Activated naive CD8-positive, alpha-beta T cell treated with anti-CD3 and anti-CD28 coated beads for 36 hours (primary cell): ENCODE results near the gene DHRS3. TPM values are rescaled to one million over a fixed set of nuclear protein-coding genes. Genes with fewer than 3 reads are reported as not detected.

ENCODE experiments used
- DNase-seq: peaks from one replicate; pipeline ENCODE4 v3.0.0; 2021
- H3K27ac Mint-ChIP-seq: one replicate; pipeline ENCODE4 v1.8.0; 2022; ENCODE audit warnings: mild to moderate bottlenecking, moderate library complexity, mixed read lengths
- H3K27me3 Mint-ChIP-seq: one replicate; pipeline ENCODE4 v1.8.0; 2022; ENCODE audit warnings: mild to moderate bottlenecking, mixed read lengths
- H3K36me3 Mint-ChIP-seq: one replicate; pipeline ENCODE4 v1.8.0; 2021; ENCODE audit warnings: mild to moderate bottlenecking, mixed read lengths
- H3K4me1 Mint-ChIP-seq: one replicate; pipeline ENCODE4 v1.8.0; 2021; ENCODE audit warnings: mixed read lengths
- H3K4me3 Mint-ChIP-seq: one replicate; pipeline ENCODE4 v1.8.0; 2022; ENCODE audit warnings: mild to moderate bottlenecking, moderate library complexity, mixed read lengths
- H3K9me3 Mint-ChIP-seq: one replicate; pipeline ENCODE4 v1.8.0; 2022; ENCODE audit warnings: mixed read lengths
- total RNA-seq, 2 experiments: library from RNA; stranded (reverse); gene quantifications; one replicate each; pipeline ENCODE4 v1.2.3, GENCODE V29; 2021

Gene DHRS3
- total RNA-seq, 2 experiments from 2014 or later, result 163 to 167 TPM

- H3K4me3 Mint-ChIP-seq, result no peak overlapping the region
- H3K4me1 Mint-ChIP-seq, result peaks cover 83% of the 10 kb centered on the region
- peak; percentile 52 for DNase-seq
- H3K27me3 Mint-ChIP-seq, result no peaks in the 10 kb centered on the region
- H3K27ac Mint-ChIP-seq, result peak overlapping the region; percentile 12
- H3K36me3 Mint-ChIP-seq, result peaks cover 52% of the 10 kb centered on the region
- H3K9me3 Mint-ChIP-seq, result no peaks in the 10 kb centered on the region
Observed at GRCh38 chr1:12600880-12601633, 17.0 kb downstream of the DHRS3 start.

GRCh38 chr1:12600335-12600734 lies 17.7 kb downstream of the DHRS3 start:
- no peaks in the 10 kb centered on the region for H3K9me3 Mint-ChIP-seq
- H3K36me3 Mint-ChIP-seq, result peaks cover 44% of the 10 kb centered on the region
- no peak overlapping the region for H3K4me3 Mint-ChIP-seq
- H3K27me3 Mint-ChIP-seq, result no peaks in the 10 kb centered on the region
- no peak overlapping the region for H3K27ac Mint-ChIP-seq
- no peak for DNase-seq
- H3K4me1 Mint-ChIP-seq, result peaks cover 77% of the 10 kb centered on the region

- peaks cover 75% of the 10 kb centered on the region for H3K4me1 Mint-ChIP-seq
Observed at GRCh38 chr1:12599657-12600056, 18.4 kb downstream of the DHRS3 start.

GRCh38 chr1:12598974-12599373 lies 19.0 kb downstream of the DHRS3 start:
- Mint-ChIP-seq H3K36me3 (peaks cover 39% of the 10 kb centered on the region), H3K27ac (no peak overlapping the region), H3K4me1 (peaks cover 75% of the 10 kb centered on the region), H3K4me3 (no peak overlapping the region), H3K27me3 (no peaks in the 10 kb centered on the region), H3K9me3 (no peaks in the 10 kb centered on the region)
- DNase-seq, result no peak

More at GRCh38 chr1:12599657-12600056, 18.4 kb downstream of the DHRS3 start:
- Mint-ChIP-seq H3K4me3 (no peak overlapping the region), H3K9me3 (no peaks in the 10 kb centered on the region), H3K27me3 (no peaks in the 10 kb centered on the region), H3K27ac (no peak overlapping the region), H3K36me3 (peaks cover 40% of the 10 kb centered on the region)
- DNase-seq, result no peak

GRCh38 chr1:12597792-12598191 lies 20.2 kb downstream of the DHRS3 start:
- no peak for DNase-seq
- Mint-ChIP-seq H3K27ac (peak overlapping the region; percentile 31), H3K27me3 (no peaks in the 10 kb centered on the region), H3K36me3 (peaks cover 39% of the 10 kb centered on the region), H3K4me3 (no peak overlapping the region), H3K4me1 (peaks cover 67% of the 10 kb centered on the region), H3K9me3 (no peaks in the 10 kb centered on the region)

- H3K4me1 Mint-ChIP-seq, result peaks cover 58% of the 10 kb centered on the region
- H3K4me3 Mint-ChIP-seq, result peak overlapping the region; percentile 57
- H3K9me3 Mint-ChIP-seq, result no peaks in the 10 kb centered on the region
- H3K36me3 Mint-ChIP-seq, result peaks cover 41% of the 10 kb centered on the region
- DNase-seq, result peak; percentile 50
- no peaks in the 10 kb centered on the region for H3K27me3 Mint-ChIP-seq
- peak overlapping the region; percentile 74 for H3K27ac Mint-ChIP-seq
Observed at GRCh38 chr1:12596007-12596821, 21.8 kb downstream of the DHRS3 start.

GRCh38 chr1:12595757-12596006 lies 22.3 kb downstream of the DHRS3 start:
- no peak for DNase-seq
- Mint-ChIP-seq H3K27me3 (no peaks in the 10 kb centered on the region), H3K36me3 (peaks cover 46% of the 10 kb centered on the region), H3K27ac (peak overlapping the region; percentile 44), H3K4me3 (peak overlapping the region; percentile 62), H3K4me1 (peaks cover 56% of the 10 kb centered on the region), H3K9me3 (no peaks in the 10 kb centered on the region)

- Mint-ChIP-seq H3K4me1 (peaks cover 52% of the 10 kb centered on the region), H3K36me3 (peaks cover 44% of the 10 kb centered on the region), H3K9me3 (no peaks in the 10 kb centered on the region), H3K27ac (peak overlapping the region; percentile 72), H3K27me3 (no peaks in the 10 kb centered on the region), H3K4me3 (peak overlapping the region; percentile 69)
- DNase-seq, result peak; percentile 57
Observed at GRCh38 chr1:12594966-12595756, 22.8 kb downstream of the DHRS3 start.

GRCh38 chr1:12594490-12594889 lies 23.5 kb downstream of the DHRS3 start:
- no peak for DNase-seq
- peak overlapping the region; percentile 69 for H3K4me3 Mint-ChIP-seq
- H3K9me3 Mint-ChIP-seq, result no peaks in the 10 kb centered on the region
- H3K4me1 Mint-ChIP-seq, result peaks cover 45% of the 10 kb centered on the region
- H3K27me3 Mint-ChIP-seq, result no peaks in the 10 kb centered on the region
- H3K36me3 Mint-ChIP-seq, result peaks cover 37% of the 10 kb centered on the region
- H3K27ac Mint-ChIP-seq, result peak overlapping the region; percentile 72

GRCh38 chr1:12593621-12594066 lies 24.4 kb downstream of the DHRS3 start:
- H3K9me3 Mint-ChIP-seq, result no peaks in the 10 kb centered on the region
- DNase-seq, result no peak
- H3K4me1 Mint-ChIP-seq, result peaks cover 43% of the 10 kb centered on the region
- peaks cover 39% of the 10 kb centered on the region for H3K36me3 Mint-ChIP-seq
- H3K27ac Mint-ChIP-seq, result no peak overlapping the region
- H3K4me3 Mint-ChIP-seq, result no peak overlapping the region
- no peaks in the 10 kb centered on the region for H3K27me3 Mint-ChIP-seq

- peak overlapping the region; percentile 19 for H3K27ac Mint-ChIP-seq
- no peak overlapping the region for H3K4me3 Mint-ChIP-seq
- no peak for DNase-seq
- no peaks in the 10 kb centered on the region for H3K9me3 Mint-ChIP-seq
- peaks cover 38% of the 10 kb centered on the region for H3K4me1 Mint-ChIP-seq
- H3K36me3 Mint-ChIP-seq, result peaks cover 49% of the 10 kb centered on the region
- H3K27me3 Mint-ChIP-seq, result no peaks in the 10 kb centered on the region
Observed at GRCh38 chr1:12592496-12592895, 25.5 kb downstream of the DHRS3 start.

- Mint-ChIP-seq H3K9me3 (no peaks in the 10 kb centered on the region), H3K4me1 (peaks cover 28% of the 10 kb centered on the region), H3K27me3 (no peaks in the 10 kb centered on the region), H3K4me3 (no peak overlapping the region), H3K36me3 (peaks cover 49% of the 10 kb centered on the region), H3K27ac (no peak overlapping the region)
- no peak for DNase-seq
Observed at GRCh38 chr1:12591267-12591938, 26.6 kb downstream of the DHRS3 start.

- DNase-seq, result no peak
- Mint-ChIP-seq H3K36me3 (peaks cover 43% of the 10 kb centered on the region), H3K27me3 (no peaks in the 10 kb centered on the region), H3K4me3 (no peak overlapping the region), H3K4me1 (peaks cover 14% of the 10 kb centered on the region), H3K27ac (no peak overlapping the region), H3K9me3 (peaks cover under 1% of the 10 kb centered on the region)
Observed at GRCh38 chr1:12588695-12589094, 29.3 kb downstream of the DHRS3 start.

- Mint-ChIP-seq H3K36me3 (peaks cover 47% of the 10 kb centered on the region), H3K27ac (no peak overlapping the region), H3K4me3 (no peak overlapping the region), H3K27me3 (no peaks in the 10 kb centered on the region), H3K4me1 (peaks cover 12% of the 10 kb centered on the region), H3K9me3 (peaks cover 2% of the 10 kb centered on the region)
- no peak for DNase-seq
Observed at GRCh38 chr1:12587981-12588640, 29.9 kb downstream of the DHRS3 start.
